Peyer's patch (tissue), 4 donors: Measurements from ENCODE around the gene GPR142.

ENCODE experiments used
- CTCF ChIP-seq, 6 experiments: fragments of 450-650 bp in 4 of 6; fragments of 200-600 bp in 2 of 6; sonication (generic) in 1 of 6; IDR thresholded peaks; one replicate each; pipeline ENCODE4 v1.5.1; 2017 to 2019; ENCODE audit warnings: antibody characterized with exemption in 6 of 6, mild to moderate bottlenecking in 3 of 6, moderate library complexity in 1 of 6
- POLR2A ChIP-seq, 2 donors: fragments of 450-650 bp; IDR thresholded peaks; one replicate each; pipeline ENCODE4 v1.5.1; 2017; ENCODE audit warnings: antibody characterized with exemption in 2 of 2, mild to moderate bottlenecking in 2 of 2, moderate library complexity in 2 of 2

- no peak for TF ChIP-seq CTCF (IDR thresholded peaks at IDR 0.05)
- TF ChIP-seq POLR2A (IDR thresholded peaks at IDR 0.05), result no peak
Measured at GRCh38 chr17:74391771-74392170, 24.5 kb downstream of the GPR142 start.
